K562 (cell line): ENCODE results near the gene TAF3. TPM values are rescaled to one million over a fixed set of nuclear protein-coding genes. Genes with fewer than 3 reads are reported as not detected.

Experiments used
- ATAC-seq: fragments of 200-7000 bp; cut with Tn5 transposase; 3 replicates; pipeline ENCODE4 v1.9.1; 2020; ENCODE audit warnings: moderate library complexity
- BruUV-seq: library from RNA; stranded (reverse); fragments of 400-500 nt; replicated peaks from 2 replicates; lab custom pipeline; 2021; lab: Mats Ljungman, UMichigan
- CTCF ChIA-PET: fragments of 300-600 bp; formaldehyde crosslinking; extraction: SDS; loops from one replicate; lab custom pipeline; 2021; ENCODE audit warnings: low intra/inter-chr PET ratio; lab: Yijun Ruan, JAX
- POLR2A ChIA-PET: fragments of 300-600, 350-650 bp; sonication (Branson Sonifier 250); formaldehyde crosslinking; extraction: SDS; loops from one replicate; lab custom pipeline; 2021; ENCODE audit warnings: antibody characterized with exemption, inconsistent platforms; lab: Yijun Ruan, JAX
- DNase-seq, 4 experiments: peaks; one replicate each; pipeline versions ENCODE4 v3.0.0 to v3.0.0-alpha.2; 2011 to 2018; ENCODE audit warnings: low spot score in 3 of 4, mixed read lengths in 3 of 4; ENCODE audit errors: extremely low read depth in 1 of 4
- FAIRE-seq: peaks from 2 replicates; lab custom pipeline; 2011; peaks lifted over from hg19 to GRCh38; lab: Jason Lieb, UNC
- H2AFZ ChIP-seq: 2 replicates; pipeline ENCODE4 v1.6.0; 2011; ENCODE audit warnings: low read depth, low read length, control low read depth, inconsistent platforms
- H3K27ac ChIP-seq: fragments of 200-600 bp; 3 replicates; pipeline ENCODE4 v1.8.0; 2011; ENCODE audit warnings: low read depth, mild to moderate bottlenecking, control low read depth, inconsistent platforms, low read length, moderate library complexity, mixed read lengths; ENCODE audit errors: extremely low read depth
- H3K27me3 ChIP-seq, 2 experiments: fragments of 300-600 bp in 1 of 2; 2 replicates in 1 of 2; 3 replicates in 1 of 2; pipeline versions ENCODE4 v1.6.0 to v1.8.0; 2011; ENCODE audit warnings: inconsistent platforms in 2 of 2, low read length in 2 of 2, mild to moderate bottlenecking in 1 of 2, mixed read lengths in 1 of 2, moderate library complexity in 1 of 2; ENCODE audit not compliant: control insufficient read depth in 2 of 2, insufficient read depth in 2 of 2
- H3K36me3 ChIP-seq: fragments of 300-600 bp; 3 replicates; pipeline ENCODE4 v1.8.0; 2011; ENCODE audit warnings: mild to moderate bottlenecking, low read length, inconsistent platforms; ENCODE audit not compliant: control insufficient read depth, insufficient read depth
- H3K4me1 ChIP-seq, 2 experiments: fragments of 200-600 bp in 1 of 2; replicated peaks in 1 of 2; 2 replicates in 1 of 2; 3 replicates in 1 of 2; pipeline versions ENCODE4 v1.5.1 to v1.8.0; 2011; ENCODE audit warnings: inconsistent platforms in 2 of 2, low read length in 2 of 2, mild to moderate bottlenecking in 1 of 2, mixed read lengths in 1 of 2, moderate library complexity in 1 of 2; ENCODE audit not compliant: control insufficient read depth in 2 of 2, insufficient read depth in 2 of 2
- H3K4me2 ChIP-seq: 2 replicates; pipeline ENCODE4 v1.6.1; 2011; ENCODE audit warnings: low read length, control low read depth, inconsistent platforms, mixed read lengths; ENCODE audit not compliant: insufficient read depth
- H3K4me3 ChIP-seq: fragments of 200-600 bp; sonication (generic), shearing (Covaris generic); 2 replicates; pipeline ENCODE4 v1.5.1; 2016; ENCODE audit warnings: control low read depth, inconsistent platforms
- H3K79me2 ChIP-seq: fragments of 200-600 bp; 3 replicates; pipeline ENCODE4 v1.8.0; 2011; ENCODE audit warnings: low read length, inconsistent platforms; ENCODE audit not compliant: control insufficient read depth, insufficient read depth
- H3K9ac ChIP-seq, 2 experiments: 2 replicates each; pipeline versions ENCODE4 v1.6.0 to v1.6.1; 2011; ENCODE audit warnings: low read depth in 2 of 2, low read length in 2 of 2, control low read depth in 1 of 2, inconsistent platforms in 1 of 2, mild to moderate bottlenecking in 1 of 2, mixed read lengths in 1 of 2; ENCODE audit not compliant: insufficient read depth in 1 of 2
- H3K9me1 ChIP-seq: one replicate; pipeline ENCODE4 v1.6.0; 2011; ENCODE audit warnings: inconsistent platforms, mild to moderate bottlenecking, low read length, moderate library complexity; ENCODE audit not compliant: control insufficient read depth, insufficient read depth
- H3K9me3 ChIP-seq: replicated peaks from 2 replicates; pipeline ENCODE4 v1.5.1; 2011; ENCODE audit warnings: low read depth, low read length, inconsistent platforms; ENCODE audit not compliant: control insufficient read depth, insufficient read depth
- H4K20me1 ChIP-seq: replicated peaks from 2 replicates; pipeline ENCODE4 v1.6.1; 2011; ENCODE audit warnings: low read length, inconsistent platforms, mixed read lengths; ENCODE audit not compliant: control insufficient read depth, insufficient read depth
- CEBPZ ChIP-seq: fragments of 150-350 bp; IDR thresholded peaks from 2 replicates; pipeline ENCODE4 v1.6.1; 2014; ENCODE audit warnings: low read depth, mild to moderate bottlenecking, low read length, borderline replicate concordance
- KAT2B ChIP-seq: IDR thresholded peaks from one replicate; pipeline ENCODE4 v1.6.1; 2012; ENCODE audit warnings: low read depth, mild to moderate bottlenecking, control low read depth, inconsistent platforms, low read length, moderate library complexity
- MYC ChIP-seq, 2 experiments: fragments of 250-450 bp in 1 of 2; sonication (Bioruptor Pico) in 1 of 2; IDR thresholded peaks; 2 replicates each; pipeline versions ENCODE4 v1.5.1 to v1.6.1; 2012 to 2021; ENCODE audit warnings: low read depth in 2 of 2, borderline replicate concordance in 1 of 2, improper control_type of control experiment in 1 of 2, low read length in 1 of 2, mild to moderate bottlenecking in 1 of 2, moderate library complexity in 1 of 2
- PTRF ChIP-seq: fragments of 450-650 bp; IDR thresholded peaks from 2 replicates; pipeline ENCODE4 v1.6.1; 2016; ENCODE audit warnings: mild to moderate bottlenecking, missing genetic modification characterization, missing compliant biosample characterization
- RREB1 ChIP-seq: fragments of 250-450 bp; sonication (Bioruptor Pico); IDR thresholded peaks from 2 replicates; pipeline ENCODE4 v1.4.0; 2020
- SP2 ChIP-seq: IDR thresholded peaks from 2 replicates; pipeline ENCODE4 v1.6.1; 2011; ENCODE audit warnings: mild to moderate bottlenecking, low read depth, low read length, moderate library complexity; ENCODE audit not compliant: poor library complexity, severe bottlenecking; ENCODE audit errors: extremely low read depth
- TBP ChIP-seq: optimal IDR thresholded peaks from 2 replicates; pipeline ENCODE3; 2011; ENCODE audit warnings: low read depth, low read length, improper control_type of control experiment
- ZNF280A ChIP-seq: fragments of 450-650 bp; IDR thresholded peaks from 2 replicates; pipeline ENCODE4 v1.6.1; 2018; ENCODE audit warnings: mild to moderate bottlenecking, low read depth; ENCODE audit not compliant: partially characterized antibody
- ZNF707 ChIP-seq: fragments of 250-450 bp; sonication (Bioruptor Pico); conservative IDR thresholded peaks from 2 replicates; pipeline ENCODE4 v1.8.0; 2022; ENCODE audit warnings: inconsistent platforms, mild to moderate bottlenecking, moderate library complexity
- WGBS: fragments of 100-300 bp; shearing (Covaris generic); methylation state at CpG from one replicate; pipeline ENCODE4 v1.1.6; 2016; ENCODE audit warnings: low coverage, mixed read lengths; ENCODE audit not compliant: insufficient coverage; ENCODE audit errors: missing lambda C conversion rate; 5-methylcytosine and 5-hydroxymethylcytosine counted together
- in situ Hi-C: fragments of 300-500 bp; cut with MboI; formaldehyde crosslinking; loops from 4 replicates; pipeline ENCODE4 v1.15.0; 2018; ENCODE audit warnings: inconsistent platforms, mixed read lengths
- intact Hi-C: fragments of 100-400 bp; cut with micrococcal nuclease; formaldehyde crosslinking; loops from 2 replicates; pipeline ENCODE4 v1.14.2; 2022
- polyA plus RNA-seq, 8 experiments: library from polyadenylated mRNA; depleted of rRNA in 4 of 8; stranded (reverse) in 5 of 8; unstranded in 3 of 8; fragments of >200 nt; fragmentation: Nextera tagmentation in 2 of 8; fragmentation: Illumina TruSeq in 1 of 8; extraction: Ambion mirVana in 2 of 8; extraction: Trizol in 1 of 8; gene quantifications; 2 replicates each; pipeline versions ENCODE4 v1.2.1 to v1.2.3, GENCODE V29; 2011 to 2014; ENCODE audit warnings: inconsistent platforms in 1 of 8, missing spikeins in 1 of 8
- total RNA-seq, 7 experiments: library from RNA; depleted of rRNA in 6 of 7; stranded (reverse); fragments of >200 nt in 6 of 7; fragmentation: Illumina TruSeq in 2 of 7; extraction: Trizol in 2 of 7; gene quantifications; 2 replicates each; pipeline versions ENCODE4 v1.2.1 to v1.2.3, GENCODE V29; 2011 to 2021; ENCODE audit warnings: low replicate concordance in 1 of 7

Gene TAF3
- total and polyA plus RNA-seq, 9 of the 15 experiments (the other 6 are each of a cell fraction or from before 2014, with no cell fraction given): 1.5 to 9.9 (median 4.1) TPM

- H3K27ac ChIP-seq: no peak overlapping the region
- no peak overlapping the region for H3K9ac ChIP-seq
- DNase-seq (no peak), FAIRE-seq (no peak), ATAC-seq (no peak)
- H3K36me3 ChIP-seq: no peaks in the 10 kb centered on the region
- H3K79me2 ChIP-seq: no peaks in the 10 kb centered on the region
- no peak overlapping the region for H2AFZ ChIP-seq
- 0 out of 2 replicates have a peak, but pooled peaks cover 6% of the 10 kb centered on the region for H4K20me1 ChIP-seq
- ChIA-PET POLR2A (no interaction called here), CTCF (no interaction called here)
- intact Hi-C loops (no loop called here), in situ Hi-C loops (no loop called here)
- H3K4me2 ChIP-seq: no peak overlapping the region
- no peak overlapping the region for H3K4me3 ChIP-seq
- WGBS: 53% methylated on average over 3 of the region's 3 CpGs
- no peaks in the 10 kb centered on the region for H3K9me3 ChIP-seq
- H3K9me1 ChIP-seq: no peaks in the 10 kb centered on the region
- H3K27me3 ChIP-seq: no peaks in the 10 kb centered on the region
- no TSS peak for BruUV-seq
- H3K4me1 ChIP-seq: no peaks in the 10 kb centered on the region
- no peak for TF ChIP-seq ZNF707 (CRISPR knock-in tag)
- no peak for TF ChIP-seq TBP
- no peak for TF ChIP-seq KAT2B
- no peak for TF ChIP-seq PTRF (tag)
- TF ChIP-seq CEBPZ: no peak
- TF ChIP-seq ZNF280A: no peak
- no peak for TF ChIP-seq MYC (IDR thresholded peaks at IDR 0.05; ENCODE audit: low read depth, low read length)
- no peak for TF ChIP-seq MYC (CRISPR knock-in tag; IDR thresholded peaks at IDR 0.05; ENCODE audit: borderline replicate concordance, low read depth)
- no peak for TF ChIP-seq SP2
- no peak for TF ChIP-seq RREB1 (CRISPR knock-in tag)
Observed at GRCh38 chr10:7913126-7913872, 95.0 kb downstream of the TAF3 start.
